BJ (cell line): ENCODE measurements around the gene XRCC4. TPM values are rescaled to one million over a fixed set of nuclear protein-coding genes. Genes with fewer than 3 reads are reported as not detected.

Experiments used
- CTCF ChIA-PET: fragments of 350-600 bp; formaldehyde crosslinking; extraction: SDS; loops from one replicate; lab custom pipeline; 2021; ENCODE audit warnings: antibody characterized with exemption, inconsistent platforms; lab: Yijun Ruan, JAX
- POLR2A ChIA-PET: fragments of 300-600 bp; sonication (Branson Sonifier 250); formaldehyde crosslinking; extraction: SDS; loops from one replicate; lab custom pipeline; 2021; ENCODE audit warnings: antibody characterized with exemption; lab: Charles Lee
- DNase-seq: peaks from one replicate; pipeline ENCODE4 v3.0.0-alpha.2; 2011; ENCODE audit warnings: low read depth
- H3K27me3 ChIP-seq: 2 replicates; pipeline ENCODE4 v1.6.0; 2011; ENCODE audit warnings: low read length; ENCODE audit not compliant: control insufficient read depth, insufficient read depth
- H3K36me3 ChIP-seq: 2 replicates; pipeline ENCODE4 v1.5.1; 2011; ENCODE audit warnings: low read length; ENCODE audit not compliant: control insufficient read depth, insufficient read depth
- H3K4me3 ChIP-seq: 2 replicates; pipeline ENCODE4 v1.5.1; 2011; ENCODE audit warnings: low read depth, mild to moderate bottlenecking, control low read depth, low read length
- polyA plus RNA-seq: library from polyadenylated mRNA; depleted of rRNA; stranded (reverse); fragments of >200 nt; gene quantifications from 2 replicates; pipeline ENCODE4 v1.2.3, GENCODE V29; 2011
- TF ChIP-seq, protein P1 (sequence below): IDR thresholded peaks from 2 replicates; pipeline ENCODE4 v1.5.1; 2011; ENCODE audit warnings: low read depth, mild to moderate bottlenecking, control low read depth, inconsistent platforms, low read length, moderate library complexity; ENCODE audit not compliant: insufficient read depth

Gene XRCC4
- polyA plus RNA-seq, 1 experiment: 1.6 TPM

DNA sequence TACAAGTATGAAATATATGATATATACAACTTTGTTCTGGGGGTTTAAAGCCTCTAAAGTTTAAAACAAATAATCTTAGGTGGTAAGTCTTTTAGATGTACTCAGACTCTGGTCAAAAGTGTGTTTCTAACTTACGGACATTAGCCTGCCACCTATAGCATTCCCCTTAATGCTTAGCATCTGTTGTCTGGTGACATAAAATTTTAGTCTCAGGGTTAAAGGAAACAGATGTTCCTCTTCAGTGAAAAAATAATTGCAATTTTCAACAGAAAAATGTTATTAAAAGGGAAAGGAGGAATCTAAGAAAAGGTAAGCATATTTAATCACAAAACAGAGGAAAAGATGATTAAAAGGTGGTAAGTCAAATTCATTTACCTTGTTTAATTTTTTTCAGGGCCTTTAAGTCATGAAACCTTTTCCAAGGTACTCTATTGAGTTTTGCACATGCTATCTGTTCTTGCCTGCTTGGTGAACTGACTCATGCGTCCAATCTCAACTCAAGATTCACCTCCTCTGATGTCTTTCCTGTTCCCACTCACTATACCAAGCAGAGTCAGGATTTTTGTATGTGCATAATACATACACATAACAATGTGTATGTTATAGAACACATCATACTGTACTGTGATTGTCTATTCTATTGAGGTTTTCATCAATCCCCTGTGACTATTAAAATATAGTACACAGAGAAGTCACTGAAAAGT lies 8.1 kb upstream of the XRCC4 start:
- Histone ChIP-seq H3K4me3 (no peak overlapping the region), H3K36me3 (no peaks in the 10 kb centered on the region), H3K27me3 (no peaks in the 10 kb centered on the region)
- ChIA-PET POLR2A (no interaction called here), CTCF (no interaction called here)
- no peak for DNase-seq
- TF ChIP-seq, protein P1, sequence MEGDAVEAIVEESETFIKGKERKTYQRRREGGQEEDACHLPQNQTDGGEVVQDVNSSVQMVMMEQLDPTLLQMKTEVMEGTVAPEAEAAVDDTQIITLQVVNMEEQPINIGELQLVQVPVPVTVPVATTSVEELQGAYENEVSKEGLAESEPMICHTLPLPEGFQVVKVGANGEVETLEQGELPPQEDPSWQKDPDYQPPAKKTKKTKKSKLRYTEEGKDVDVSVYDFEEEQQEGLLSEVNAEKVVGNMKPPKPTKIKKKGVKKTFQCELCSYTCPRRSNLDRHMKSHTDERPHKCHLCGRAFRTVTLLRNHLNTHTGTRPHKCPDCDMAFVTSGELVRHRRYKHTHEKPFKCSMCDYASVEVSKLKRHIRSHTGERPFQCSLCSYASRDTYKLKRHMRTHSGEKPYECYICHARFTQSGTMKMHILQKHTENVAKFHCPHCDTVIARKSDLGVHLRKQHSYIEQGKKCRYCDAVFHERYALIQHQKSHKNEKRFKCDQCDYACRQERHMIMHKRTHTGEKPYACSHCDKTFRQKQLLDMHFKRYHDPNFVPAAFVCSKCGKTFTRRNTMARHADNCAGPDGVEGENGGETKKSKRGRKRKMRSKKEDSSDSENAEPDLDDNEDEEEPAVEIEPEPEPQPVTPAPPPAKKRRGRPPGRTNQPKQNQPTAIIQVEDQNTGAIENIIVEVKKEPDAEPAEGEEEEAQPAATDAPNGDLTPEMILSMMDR: no peak

DNA sequence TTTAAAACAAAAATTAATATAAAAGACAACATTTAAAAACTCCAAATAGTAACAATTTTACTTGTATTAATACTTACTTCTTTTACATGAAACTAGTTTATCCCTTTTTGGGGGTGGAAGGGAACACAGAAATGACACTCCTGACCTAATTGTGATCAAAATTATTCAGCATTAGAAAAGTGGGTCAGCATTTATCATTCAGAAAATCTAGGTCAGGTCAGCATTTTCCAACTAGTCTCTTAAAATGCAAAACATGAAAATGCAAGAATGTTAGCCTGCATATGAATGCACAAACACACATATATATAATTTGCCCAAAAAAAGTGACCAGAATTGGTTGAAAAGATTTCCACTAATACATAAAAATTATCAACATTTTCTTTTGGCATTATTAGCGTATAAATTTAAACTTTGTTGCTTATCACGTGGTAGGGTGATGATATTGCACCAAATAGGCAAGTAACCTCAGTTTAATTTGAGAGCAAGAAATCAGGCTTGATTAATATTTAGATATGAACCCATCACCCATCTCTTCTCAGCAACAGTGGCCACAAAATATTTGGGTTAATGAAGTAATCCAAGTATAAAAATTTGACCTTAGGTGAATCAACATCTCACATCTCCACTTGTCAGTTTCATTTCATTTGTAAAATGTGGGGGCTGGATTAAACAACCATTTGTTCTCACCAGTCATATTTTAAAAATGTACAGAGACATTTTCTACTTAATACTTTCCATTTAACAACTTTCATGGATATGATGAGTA lies 5.9 kb upstream of the XRCC4 start:
- POLR2A ChIA-PET: interaction anchor here (0.6 kb wide), 1 partner anchor 668 kb away, joined by 3 read pairs; no protein-coding TSS in a partner anchor
- CTCF ChIA-PET: interaction anchor here (0.7 to 1.9 kb wide), 2 partner anchors 10 to 12 kb away, joined by 4 read pairs; no protein-coding TSS in a partner anchor
- TF ChIP-seq, protein P1: no peak
- Histone ChIP-seq H3K4me3 (no peak overlapping the region), H3K27me3 (no peaks in the 10 kb centered on the region), H3K36me3 (no peaks in the 10 kb centered on the region)
- DNase-seq: no peak

DNA sequence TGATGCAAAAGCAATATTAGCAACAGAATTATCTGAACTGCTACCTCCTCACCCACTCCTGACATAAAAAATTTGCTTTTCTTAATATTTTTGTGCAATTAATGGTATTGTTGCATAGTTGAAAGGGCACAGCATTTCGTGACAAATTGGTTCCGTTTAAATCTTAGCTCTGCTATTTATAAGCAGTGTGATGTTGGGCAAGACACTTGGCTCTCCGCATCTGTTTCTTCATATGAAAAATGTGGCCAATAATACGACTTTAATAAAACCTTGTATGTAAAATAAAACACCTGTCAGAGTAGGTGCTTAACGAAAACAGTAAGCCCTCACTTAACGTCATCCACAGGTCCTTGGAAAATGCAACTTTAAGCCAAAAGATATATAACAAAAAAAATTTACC lies 4.4 kb upstream of the XRCC4 start:
- Histone ChIP-seq H3K4me3 (no peak overlapping the region), H3K27me3 (no peaks in the 10 kb centered on the region), H3K36me3 (no peaks in the 10 kb centered on the region)
- TF ChIP-seq, protein P1: no peak
- POLR2A ChIA-PET: no interaction called here
- CTCF ChIA-PET: no interaction called here
- DNase-seq: no peak

DNA sequence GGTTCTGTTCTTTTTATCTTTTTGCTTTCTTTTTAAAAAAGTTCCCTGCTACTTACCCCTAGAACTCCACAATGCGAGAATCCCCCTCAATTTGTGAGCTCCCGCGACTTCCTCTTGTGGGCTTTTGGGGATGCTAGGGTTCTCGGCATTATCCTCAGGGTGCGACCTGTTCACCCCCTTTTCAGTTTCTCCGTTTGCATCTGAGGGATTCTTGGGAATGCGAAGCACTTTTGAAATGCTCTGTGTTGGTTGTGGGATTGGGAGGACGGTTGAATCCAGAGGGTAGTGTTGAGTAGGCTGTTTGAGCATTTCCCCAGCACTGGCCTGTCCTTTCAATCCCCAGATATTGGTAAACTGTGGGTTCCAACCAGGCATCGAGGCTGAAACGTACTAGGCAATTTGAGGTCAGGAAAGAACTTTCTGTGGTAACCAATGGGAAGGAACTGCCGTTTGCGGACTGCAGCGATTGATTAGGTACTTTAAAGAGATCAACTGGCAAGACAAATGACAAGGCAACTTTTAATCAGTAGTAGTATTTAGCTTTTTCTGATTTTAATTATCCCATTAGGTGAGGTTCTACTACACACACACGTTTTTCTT lies 415 bp downstream of the XRCC4 start:
- Histone ChIP-seq H3K27me3 (no peaks in the 10 kb centered on the region), H3K4me3 (peak overlapping the region; percentile 93), H3K36me3 (no peaks in the 10 kb centered on the region)
- ChIA-PET POLR2A (interaction anchor here (0.6 to 1.0 kb wide), 4 partner anchors 11 to 751 kb away, joined by 3 to 5 read pairs (median 3); no protein-coding TSS in a partner anchor), CTCF (no interaction called here)
- TF ChIP-seq, protein P1: no peak
- no peak for DNase-seq

DNA sequence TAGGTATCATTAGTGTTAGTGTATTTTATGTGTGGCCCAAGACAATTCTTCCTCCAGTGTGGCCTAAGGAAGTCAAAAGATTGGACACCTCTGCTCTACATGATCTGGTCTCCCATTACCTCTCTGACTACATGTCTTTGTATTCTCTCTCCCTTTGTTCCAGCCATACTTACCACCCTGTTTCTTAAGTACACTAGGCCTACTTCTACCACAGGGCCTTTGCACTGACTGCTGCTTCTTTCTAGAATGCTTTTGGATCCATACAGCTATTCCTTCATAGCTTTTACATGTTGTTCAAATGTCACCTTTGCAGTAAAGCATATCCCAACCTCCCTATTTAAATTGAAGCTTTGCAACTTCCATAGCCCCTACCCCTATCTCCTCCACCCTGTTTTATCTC lies 5.4 kb downstream of the XRCC4 start:
- TF ChIP-seq, protein P1: no peak
- ChIA-PET CTCF (no interaction called here), POLR2A (no interaction called here)
- Histone ChIP-seq H3K27me3 (no peaks in the 10 kb centered on the region), H3K36me3 (no peaks in the 10 kb centered on the region), H3K4me3 (no peak overlapping the region)
- DNase-seq: no peak
